A549 (cell line): ENCODE results near the gene PFAS. TPM values are rescaled to one million over a fixed set of nuclear protein-coding genes. Genes with fewer than 3 reads are reported as not detected.

Experiments used
- ATAC-seq, 2 experiments: fragments of 200-7000 bp in 1 of 2; fragments of >200 bp in 1 of 2; cut with Nextera tagmentation in 1 of 2; cut with Tn5 transposase in 1 of 2; 3 replicates each; pipeline versions ENCODE4 v1.8.0 to v1.9.1; 2018 to 2020; ENCODE audit warnings: mild to moderate bottlenecking in 1 of 2, moderate library complexity in 1 of 2
- CTCF ChIA-PET: fragments of 300-600 bp; sonication (Branson Sonifier 250); formaldehyde crosslinking; extraction: SDS; loops from one replicate; lab custom pipeline; 2021; ENCODE audit warnings: antibody characterized with exemption, inconsistent platforms; lab: Yijun Ruan, JAX
- POLR2A ChIA-PET: fragments of 350-600 bp; formaldehyde crosslinking; extraction: SDS; loops from one replicate; lab custom pipeline; 2021; ENCODE audit warnings: antibody characterized with exemption, inconsistent platforms; lab: Yijun Ruan, JAX
- DNase-seq, 2 experiments: peaks; one replicate each; pipeline versions ENCODE4 v3.0.0 to v3.0.0-alpha.2; 2011 to 2016; ENCODE audit warnings: low read depth in 1 of 2, low spot score in 1 of 2
- FAIRE-seq: peaks from 2 replicates; lab custom pipeline; 2011; peaks lifted over from hg19 to GRCh38; lab: Jason Lieb, UNC
- H3K27ac ChIP-seq, 2 experiments: fragments of >200 bp; sonication (Bioruptor Twin); formaldehyde crosslinking; 3 replicates each; pipeline ENCODE4 v1.5.1; 2016 to 2017
- H3K4me1 ChIP-seq: fragments of >200 bp; sonication (Bioruptor Twin); formaldehyde crosslinking; 3 replicates; pipeline ENCODE4 v1.6.1; 2016
- H3K4me2 ChIP-seq: fragments of >200 bp; sonication (Bioruptor Twin); formaldehyde crosslinking; 3 replicates; pipeline ENCODE4 v1.6.1; 2016
- H3K4me3 ChIP-seq: fragments of >200 bp; sonication (Bioruptor Twin); formaldehyde crosslinking; 3 replicates; pipeline ENCODE4 v1.5.1; 2016
- H3K9me3 ChIP-seq: fragments of >200 bp; sonication (Bioruptor Twin); formaldehyde crosslinking; 3 replicates; pipeline ENCODE4 v1.6.1; 2016
- CBX8 ChIP-seq: fragments of 200-600 bp; sonication (generic); IDR thresholded peaks from 2 replicates; pipeline ENCODE4 v1.6.1; 2016
- CEBPB ChIP-seq, 2 experiments: fragments of >200 bp in 1 of 2; sonication (Bioruptor Twin) in 1 of 2; formaldehyde crosslinking in 1 of 2; IDR thresholded peaks; 2 replicates each; pipeline ENCODE4 v1.6.1; 2012 to 2016
- CHD2 ChIP-seq: fragments of 150-350 bp; IDR thresholded peaks from 2 replicates; pipeline ENCODE4 v1.6.1; 2014; ENCODE audit warnings: low read length; ENCODE audit not compliant: partially characterized antibody
- CHD4 ChIP-seq: fragments of 200-600 bp; sonication (generic); IDR thresholded peaks from 2 replicates; pipeline ENCODE4 v1.6.1; 2016; ENCODE audit warnings: antibody characterized with exemption, mild to moderate bottlenecking, borderline replicate concordance
- EHF ChIP-seq: fragments of 250-450 bp; sonication (Bioruptor Pico); IDR thresholded peaks from 2 replicates; pipeline ENCODE4 v1.5.0; 2020; ENCODE audit warnings: mild to moderate bottlenecking
- EHMT2 ChIP-seq: fragments of 200-600 bp; sonication (generic); IDR thresholded peaks from 2 replicates; pipeline ENCODE4 v1.6.1; 2016; ENCODE audit warnings: antibody characterized with exemption, low read depth, mild to moderate bottlenecking, moderate library complexity
- EP300 ChIP-seq, 2 experiments: fragments of >200 bp; sonication (Bioruptor Twin); formaldehyde crosslinking; IDR thresholded peaks; 2 replicates in 1 of 2; 3 replicates in 1 of 2; pipeline ENCODE4 v1.6.1; 2016 to 2017
- ESRRA ChIP-seq: fragments of 150-350 bp; IDR thresholded peaks from 2 replicates; pipeline ENCODE4 v1.6.1; 2014; ENCODE audit warnings: mild to moderate bottlenecking, low read length, borderline replicate concordance
- FOSB ChIP-seq: fragments of 250-450 bp; sonication (Bioruptor Pico); IDR thresholded peaks from 2 replicates; pipeline ENCODE4 v1.5.0; 2020; ENCODE audit warnings: mild to moderate bottlenecking, moderate library complexity
- GATA3 ChIP-seq: IDR thresholded peaks from 2 replicates; pipeline ENCODE4 v1.6.1; 2012; ENCODE audit warnings: borderline replicate concordance
- HOXA7 ChIP-seq: fragments of 250-450 bp; sonication (Bioruptor Pico); IDR thresholded peaks from 2 replicates; pipeline ENCODE4 v1.5.0; 2020; ENCODE audit warnings: mild to moderate bottlenecking, moderate library complexity
- HOXB13 ChIP-seq: fragments of 250-450 bp; sonication (Bioruptor Pico); IDR thresholded peaks from 2 replicates; pipeline ENCODE4 v1.5.0; 2020; ENCODE audit warnings: low read depth, mild to moderate bottlenecking, moderate library complexity
- HOXB5 ChIP-seq: fragments of 250-450 bp; sonication (Bioruptor Pico); IDR thresholded peaks from 2 replicates; pipeline ENCODE4 v1.5.0; 2020; ENCODE audit warnings: mild to moderate bottlenecking, moderate library complexity
- JUN ChIP-seq, 2 experiments: fragments of >200 bp; sonication (Bioruptor Twin); formaldehyde crosslinking; IDR thresholded peaks; 2 replicates in 1 of 2; 3 replicates in 1 of 2; pipeline ENCODE4 v1.6.1; 2016 to 2017
- JUNB ChIP-seq: fragments of >200 bp; sonication (Bioruptor Twin); formaldehyde crosslinking; IDR thresholded peaks from 2 replicates; pipeline ENCODE4 v1.6.1; 2016
- KDM1A ChIP-seq: fragments of 200-600 bp; sonication (generic); IDR thresholded peaks from 2 replicates; pipeline ENCODE4 v1.6.1; 2016; ENCODE audit warnings: low read depth, mild to moderate bottlenecking
- KDM5A ChIP-seq: fragments of 200-600 bp; sonication (generic); IDR thresholded peaks from 2 replicates; pipeline ENCODE4 v1.6.1; 2016; ENCODE audit warnings: antibody characterized with exemption, mild to moderate bottlenecking
- MYC ChIP-seq: IDR thresholded peaks from 2 replicates; pipeline ENCODE4 v1.6.1; 2012; ENCODE audit warnings: mild to moderate bottlenecking, inconsistent platforms, low read length, improper control_type of control experiment, borderline replicate concordance
- NFE2L2 ChIP-seq: fragments of 150-350 bp; conservative IDR thresholded peaks from 2 replicates; pipeline ENCODE4 v1.6.1; 2014; ENCODE audit warnings: low read length
- NPAS2 ChIP-seq: fragments of 250-450 bp; sonication (Bioruptor Pico); IDR thresholded peaks from 2 replicates; pipeline ENCODE4 v1.8.0; 2022; ENCODE audit warnings: mild to moderate bottlenecking, moderate library complexity, borderline replicate concordance
- RAD21 ChIP-seq, 2 experiments: fragments of >200 bp in 1 of 2; sonication (Bioruptor Twin) in 1 of 2; formaldehyde crosslinking in 1 of 2; IDR thresholded peaks in 1 of 2; conservative IDR thresholded peaks in 1 of 2; 2 replicates in 1 of 2; 3 replicates in 1 of 2; pipeline ENCODE4 v1.6.1; 2012 to 2018; ENCODE audit warnings: inconsistent platforms in 1 of 2
- RARB ChIP-seq: fragments of 250-450 bp; sonication (Bioruptor Pico); IDR thresholded peaks from 2 replicates; pipeline ENCODE4 v1.8.0; 2021; ENCODE audit warnings: mild to moderate bottlenecking, moderate library complexity
- RFX5 ChIP-seq: fragments of 450-650 bp; IDR thresholded peaks from 2 replicates; pipeline ENCODE4 v1.7.1; 2014; ENCODE audit warnings: antibody characterized with exemption, mild to moderate bottlenecking, moderate library complexity
- RNF2 ChIP-seq: fragments of 200-600 bp; sonication (generic); IDR thresholded peaks from 2 replicates; pipeline ENCODE4 v1.6.1; 2016; ENCODE audit warnings: low read depth, mild to moderate bottlenecking, antibody characterized with exemption, moderate library complexity, borderline replicate concordance
- SREBF2 ChIP-seq: fragments of 450-650 bp; IDR thresholded peaks from 2 replicates; pipeline ENCODE4 v1.6.1; 2014; ENCODE audit warnings: mild to moderate bottlenecking, moderate library complexity
- TFCP2L1 ChIP-seq: fragments of 250-450 bp; sonication (Bioruptor Pico); IDR thresholded peaks from 2 replicates; pipeline ENCODE4 v1.5.0; 2021; ENCODE audit warnings: mild to moderate bottlenecking
- TP53 ChIP-seq: fragments of 250-450 bp; sonication (Bioruptor Pico); IDR thresholded peaks from 2 replicates; pipeline ENCODE4 v1.5.0; 2021; ENCODE audit warnings: mild to moderate bottlenecking, moderate library complexity
- WGBS: methylation state at CpG from one replicate; pipeline ENCODE4 v1.1.6; 2017; ENCODE audit errors: missing lambda C conversion rate; 5-methylcytosine and 5-hydroxymethylcytosine counted together
- polyA plus RNA-seq, 4 experiments: library from polyadenylated mRNA; depleted of rRNA in 3 of 4; stranded (reverse); fragments of >200 nt; fragmentation: RNase III in 1 of 4; extraction: RNeasy Plus Mini Kit Qiagen cat#74134 plus additional on column Dnase treatment in 1 of 4; gene quantifications; 2 replicates in 3 of 4; 3 replicates in 1 of 4; pipeline ENCODE4 v1.2.3, GENCODE V29; 2011 to 2017
- TF ChIP-seq, protein P1 (sequence below): fragments of >200 bp; sonication (Bioruptor Twin); formaldehyde crosslinking; IDR thresholded peaks from 3 replicates; pipeline ENCODE4 v1.6.1; 2016
- TF ChIP-seq, protein P2 (sequence below): fragments of 150-350 bp; IDR thresholded peaks from 2 replicates; pipeline ENCODE4 v1.6.1; 2014; ENCODE audit warnings: low read depth, mild to moderate bottlenecking, low read length
- TF ChIP-seq, protein P3 (sequence below): IDR thresholded peaks from 2 replicates; pipeline ENCODE4 v1.6.1; 2012

PFAS gene
- polyA plus RNA-seq, 2 of the 4 experiments (the other 2 are of a cell fraction), result 51.9 to 58.2 TPM

- TF ChIP-seq, protein P1, sequence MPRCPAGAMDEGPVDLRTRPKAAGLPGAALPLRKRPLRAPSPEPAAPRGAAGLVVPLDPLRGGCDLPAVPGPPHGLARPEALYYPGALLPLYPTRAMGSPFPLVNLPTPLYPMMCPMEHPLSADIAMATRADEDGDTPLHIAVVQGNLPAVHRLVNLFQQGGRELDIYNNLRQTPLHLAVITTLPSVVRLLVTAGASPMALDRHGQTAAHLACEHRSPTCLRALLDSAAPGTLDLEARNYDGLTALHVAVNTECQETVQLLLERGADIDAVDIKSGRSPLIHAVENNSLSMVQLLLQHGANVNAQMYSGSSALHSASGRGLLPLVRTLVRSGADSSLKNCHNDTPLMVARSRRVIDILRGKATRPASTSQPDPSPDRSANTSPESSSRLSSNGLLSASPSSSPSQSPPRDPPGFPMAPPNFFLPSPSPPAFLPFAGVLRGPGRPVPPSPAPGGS, result no peak
- no peak for TF ChIP-seq FOSB (CRISPR knock-in tag)
- no peak for TF ChIP-seq RNF2
- TF ChIP-seq HOXA7 (CRISPR knock-in tag), result no peak
- TF ChIP-seq HOXB13, result no peak
- TF ChIP-seq ESRRA, result 0 out of 2 replicates have a peak, but pooled peaks have one; percentile 16
- no peak for TF ChIP-seq JUNB
- no peak for TF ChIP-seq NFE2L2
- TF ChIP-seq JUN (IDR thresholded peaks at IDR 0.05), result 0 out of 5 replicates have a peak, but pooled peaks of 1 of the 2 experiments have one; percentile 20
- no peak for TF ChIP-seq CBX8
- TF ChIP-seq EHF, result 0 out of 2 replicates have a peak, but pooled peaks have one; percentile 62
- peak; percentile 91 for TF ChIP-seq SREBF2
- TF ChIP-seq, protein P2, sequence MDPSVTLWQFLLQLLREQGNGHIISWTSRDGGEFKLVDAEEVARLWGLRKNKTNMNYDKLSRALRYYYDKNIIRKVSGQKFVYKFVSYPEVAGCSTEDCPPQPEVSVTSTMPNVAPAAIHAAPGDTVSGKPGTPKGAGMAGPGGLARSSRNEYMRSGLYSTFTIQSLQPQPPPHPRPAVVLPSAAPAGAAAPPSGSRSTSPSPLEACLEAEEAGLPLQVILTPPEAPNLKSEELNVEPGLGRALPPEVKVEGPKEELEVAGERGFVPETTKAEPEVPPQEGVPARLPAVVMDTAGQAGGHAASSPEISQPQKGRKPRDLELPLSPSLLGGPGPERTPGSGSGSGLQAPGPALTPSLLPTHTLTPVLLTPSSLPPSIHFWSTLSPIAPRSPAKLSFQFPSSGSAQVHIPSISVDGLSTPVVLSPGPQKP, result no peak
- TF ChIP-seq KDM1A, result no peak
- TF ChIP-seq CHD2, result no peak
- no peak for TF ChIP-seq KDM5A
- TF ChIP-seq RFX5, result no peak
- no peak for TF ChIP-seq GATA3
Measured at GRCh38 chr17:8221663-8222379, 27.3 kb upstream of the PFAS start (continued).

- DNase-seq (no peak), ATAC-seq (peak in 1 of 2 experiments; percentile 21; a peak in 2 of 6 replicates), FAIRE-seq (no peak)
- 3% methylated on average over 9 of the region's 9 CpGs for WGBS
- ChIA-PET POLR2A (interaction anchor here (0.6 to 7.9 kb wide), 17 partner anchors 12 to 103 kb away, joined by 3 to 159 read pairs (median 6); partner anchors contain the start of genes AURKB, BORCS6, CTC1 and PFAS), CTCF (interaction anchor here (0.8 to 12.0 kb wide), 20 partner anchors 10 to 149 kb away, joined by 3 to 160 read pairs (median 6); partner anchors contain the start of genes AURKB, CTC1, PFAS and SLC25A35)
- peak overlapping the region; percentile 78 for H3K4me3 ChIP-seq
- H3K9me3 ChIP-seq, result no peaks in the 10 kb centered on the region
- no peak for TF ChIP-seq KDM5A
- TF ChIP-seq, protein P3, sequence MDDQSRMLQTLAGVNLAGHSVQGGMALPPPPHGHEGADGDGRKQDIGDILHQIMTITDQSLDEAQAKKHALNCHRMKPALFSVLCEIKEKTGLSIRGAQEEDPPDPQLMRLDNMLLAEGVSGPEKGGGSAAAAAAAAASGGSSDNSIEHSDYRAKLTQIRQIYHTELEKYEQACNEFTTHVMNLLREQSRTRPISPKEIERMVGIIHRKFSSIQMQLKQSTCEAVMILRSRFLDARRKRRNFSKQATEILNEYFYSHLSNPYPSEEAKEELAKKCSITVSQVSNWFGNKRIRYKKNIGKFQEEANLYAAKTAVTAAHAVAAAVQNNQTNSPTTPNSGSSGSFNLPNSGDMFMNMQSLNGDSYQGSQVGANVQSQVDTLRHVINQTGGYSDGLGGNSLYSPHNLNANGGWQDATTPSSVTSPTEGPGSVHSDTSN, result peak; percentile 93
- H3K4me1 ChIP-seq, result peaks cover 28% of the 10 kb centered on the region
- peak overlapping the region; percentile 94 for H3K4me2 ChIP-seq
- peak overlapping the region; percentile 95 to 97 for H3K27ac ChIP-seq
Measured at GRCh38 chr17:8222380-8222629, 26.8 kb upstream of the PFAS start.

GRCh38 chr17:8222630-8223355 is 26.3 kb upstream of the PFAS start:
- H3K4me1 ChIP-seq, result peaks cover 32% of the 10 kb centered on the region
- H3K4me3 ChIP-seq, result peak overlapping the region; percentile 78
- H3K9me3 ChIP-seq, result no peaks in the 10 kb centered on the region
- peak overlapping the region; percentile 95 to 97 for H3K27ac ChIP-seq
- CTCF ChIA-PET, result interaction anchor here (0.7 to 12.0 kb wide), 25 partner anchors 11 to 161 kb away, joined by 3 to 160 read pairs (median 5); partner anchors contain the start of genes AURKB, CTC1, PFAS and SLC25A35
- DNase-seq (peak; percentile 85 to 98), FAIRE-seq (peak; percentile 7), ATAC-seq (peak; percentile 38 to 64)
- H3K4me2 ChIP-seq, result peak overlapping the region; percentile 94
- POLR2A ChIA-PET, result interaction anchor here (0.6 to 7.9 kb wide), 16 partner anchors 12 to 104 kb away, joined by 3 to 159 read pairs (median 8); partner anchors contain the start of genes AURKB, BORCS6, CTC1 and PFAS
- 3% methylated on average over 46 of the region's 49 CpGs for WGBS
- TF ChIP-seq HOXB5, result peak; percentile 34; the same call in 1 of the 2 replicates
- TF ChIP-seq, protein P2, result no peak
- TF ChIP-seq CHD2, result no peak
- no peak for TF ChIP-seq RAD21 (conservative IDR thresholded peaks at IDR 0.05 in 1 of 2, IDR thresholded peaks at IDR 0.05 in 1 of 2)
- no peak for TF ChIP-seq TP53 (CRISPR knock-in tag)
- TF ChIP-seq CHD4, result 0 out of 2 replicates have a peak, but pooled peaks have one; percentile 61
- TF ChIP-seq TFCP2L1 (CRISPR knock-in tag), result no peak
- TF ChIP-seq KDM5A, result no peak
- peak in 1 of 2 experiments; percentile 29; a peak in 1 of 4 replicates for TF ChIP-seq CEBPB (IDR thresholded peaks at IDR 0.05)
- TF ChIP-seq NPAS2 (CRISPR knock-in tag), result no peak
- TF ChIP-seq RARB (CRISPR knock-in tag), result no peak
- peak; percentile 16; the same call in 1 of the 2 replicates for TF ChIP-seq MYC
- no peak for TF ChIP-seq EHMT2
- TF ChIP-seq EP300 (IDR thresholded peaks at IDR 0.05), result no peak
